ENCODE measurements around the gene MARK2.

DNA sequence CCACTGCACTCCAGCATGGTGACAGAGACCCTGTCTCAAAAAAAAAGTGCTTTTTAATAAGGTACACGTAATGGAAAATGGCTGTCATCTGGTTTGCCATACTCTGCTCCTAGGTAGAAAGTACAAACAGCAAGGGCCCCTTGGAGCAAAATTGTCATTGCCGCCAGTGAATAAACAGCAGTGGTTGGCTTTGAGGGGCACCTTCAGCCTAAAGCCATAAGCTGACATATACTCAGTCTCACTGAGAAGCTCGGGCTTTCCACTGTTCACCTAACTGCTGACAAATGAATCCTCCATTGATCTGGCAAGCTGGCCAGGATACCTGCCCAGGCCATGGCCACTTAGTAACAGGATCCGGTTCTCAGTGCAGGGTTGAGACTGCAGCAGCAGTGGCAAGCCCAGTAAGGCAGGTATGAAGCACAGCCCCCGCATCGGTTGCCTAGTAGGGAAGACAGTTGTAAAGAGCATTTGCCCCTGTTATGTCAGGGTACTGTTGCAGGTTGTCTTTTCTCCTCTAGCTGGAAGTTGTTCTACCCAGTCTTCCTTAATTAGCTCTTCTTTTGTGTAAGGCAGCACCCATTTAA, 38.8 kb downstream of the MARK2 start:
- TF ChIP-seq, protein P1, sequence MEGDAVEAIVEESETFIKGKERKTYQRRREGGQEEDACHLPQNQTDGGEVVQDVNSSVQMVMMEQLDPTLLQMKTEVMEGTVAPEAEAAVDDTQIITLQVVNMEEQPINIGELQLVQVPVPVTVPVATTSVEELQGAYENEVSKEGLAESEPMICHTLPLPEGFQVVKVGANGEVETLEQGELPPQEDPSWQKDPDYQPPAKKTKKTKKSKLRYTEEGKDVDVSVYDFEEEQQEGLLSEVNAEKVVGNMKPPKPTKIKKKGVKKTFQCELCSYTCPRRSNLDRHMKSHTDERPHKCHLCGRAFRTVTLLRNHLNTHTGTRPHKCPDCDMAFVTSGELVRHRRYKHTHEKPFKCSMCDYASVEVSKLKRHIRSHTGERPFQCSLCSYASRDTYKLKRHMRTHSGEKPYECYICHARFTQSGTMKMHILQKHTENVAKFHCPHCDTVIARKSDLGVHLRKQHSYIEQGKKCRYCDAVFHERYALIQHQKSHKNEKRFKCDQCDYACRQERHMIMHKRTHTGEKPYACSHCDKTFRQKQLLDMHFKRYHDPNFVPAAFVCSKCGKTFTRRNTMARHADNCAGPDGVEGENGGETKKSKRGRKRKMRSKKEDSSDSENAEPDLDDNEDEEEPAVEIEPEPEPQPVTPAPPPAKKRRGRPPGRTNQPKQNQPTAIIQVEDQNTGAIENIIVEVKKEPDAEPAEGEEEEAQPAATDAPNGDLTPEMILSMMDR (IDR thresholded peaks at IDR 0.05), result no peak
- TF ChIP-seq EZH2 (IDR thresholded peaks at IDR 0.05), result no peak
